Measurements from ENCODE around the gene IRX6. TPM values are rescaled to one million over a fixed set of nuclear protein-coding genes. Genes with fewer than 3 reads are reported as not detected.

IRX6 gene
- total and polyA plus RNA-seq, 8 donors: 0.02 to 0.08 (median 0.04) TPM; not detected in 5

GRCh38 chr16:55357241-55357640, 33.2 kb downstream of the IRX6 start:
- intact Hi-C loops (cut with DNase I): no loop called here
- Histone ChIP-seq H3K27me3 (peaks cover 0 to 3% (median 0%) of the 10 kb centered on the region in 4 donors), H3K36me3 (no peaks in the 10 kb centered on the region), H3K9me3 (no peaks in the 10 kb centered on the region), H3K27ac (no peak overlapping the region), H3K4me1 (no peaks in the 10 kb centered on the region), H3K4me3 (no peak overlapping the region)
- WGBS, 2 donors: 67 to 75% methylated on average over 3 of the region's 3 CpGs
- no peak for ATAC-seq
- no peak for FAIRE-seq
- DNase-seq: no peak
- TF ChIP-seq, protein P1, sequence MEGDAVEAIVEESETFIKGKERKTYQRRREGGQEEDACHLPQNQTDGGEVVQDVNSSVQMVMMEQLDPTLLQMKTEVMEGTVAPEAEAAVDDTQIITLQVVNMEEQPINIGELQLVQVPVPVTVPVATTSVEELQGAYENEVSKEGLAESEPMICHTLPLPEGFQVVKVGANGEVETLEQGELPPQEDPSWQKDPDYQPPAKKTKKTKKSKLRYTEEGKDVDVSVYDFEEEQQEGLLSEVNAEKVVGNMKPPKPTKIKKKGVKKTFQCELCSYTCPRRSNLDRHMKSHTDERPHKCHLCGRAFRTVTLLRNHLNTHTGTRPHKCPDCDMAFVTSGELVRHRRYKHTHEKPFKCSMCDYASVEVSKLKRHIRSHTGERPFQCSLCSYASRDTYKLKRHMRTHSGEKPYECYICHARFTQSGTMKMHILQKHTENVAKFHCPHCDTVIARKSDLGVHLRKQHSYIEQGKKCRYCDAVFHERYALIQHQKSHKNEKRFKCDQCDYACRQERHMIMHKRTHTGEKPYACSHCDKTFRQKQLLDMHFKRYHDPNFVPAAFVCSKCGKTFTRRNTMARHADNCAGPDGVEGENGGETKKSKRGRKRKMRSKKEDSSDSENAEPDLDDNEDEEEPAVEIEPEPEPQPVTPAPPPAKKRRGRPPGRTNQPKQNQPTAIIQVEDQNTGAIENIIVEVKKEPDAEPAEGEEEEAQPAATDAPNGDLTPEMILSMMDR (IDR thresholded peaks at IDR 0.05): no peak

DNA sequence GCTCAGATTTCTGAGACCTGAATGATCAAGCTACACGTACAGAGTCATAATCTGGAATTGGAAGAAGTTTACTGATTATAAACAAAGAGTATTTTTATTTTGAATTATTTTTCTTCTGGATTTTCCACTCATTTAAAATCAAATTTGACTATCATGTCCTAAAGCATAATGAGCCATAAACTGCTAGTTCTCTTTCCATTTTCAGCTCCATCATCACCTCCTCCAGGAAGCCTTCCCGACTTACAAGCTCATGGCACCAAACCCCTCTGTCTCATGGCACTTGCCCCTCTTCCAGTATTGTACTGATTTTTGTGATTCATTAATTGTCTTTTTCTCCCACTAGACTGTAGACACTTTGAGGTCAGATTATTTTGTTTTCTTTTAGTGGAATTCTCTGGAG, 35.9 kb downstream of the IRX6 start:
- intact Hi-C loops (cut with DNase I): no loop called here
- Histone ChIP-seq H3K9me3 (no peaks in the 10 kb centered on the region), H3K4me1 (no peaks in the 10 kb centered on the region), H3K4me3 (no peak overlapping the region), H3K36me3 (no peaks in the 10 kb centered on the region), H3K27me3 (peaks cover 0 to 3% (median 0%) of the 10 kb centered on the region in 4 donors), H3K27ac (no peak overlapping the region)
- ATAC-seq (no peak), DNase-seq (no peak), FAIRE-seq (no peak)
- TF ChIP-seq, protein P1 (IDR thresholded peaks at IDR 0.05): no peak
- WGBS, 2 donors: 62 to 72% methylated on average over 2 of the region's 2 CpGs

DNA sequence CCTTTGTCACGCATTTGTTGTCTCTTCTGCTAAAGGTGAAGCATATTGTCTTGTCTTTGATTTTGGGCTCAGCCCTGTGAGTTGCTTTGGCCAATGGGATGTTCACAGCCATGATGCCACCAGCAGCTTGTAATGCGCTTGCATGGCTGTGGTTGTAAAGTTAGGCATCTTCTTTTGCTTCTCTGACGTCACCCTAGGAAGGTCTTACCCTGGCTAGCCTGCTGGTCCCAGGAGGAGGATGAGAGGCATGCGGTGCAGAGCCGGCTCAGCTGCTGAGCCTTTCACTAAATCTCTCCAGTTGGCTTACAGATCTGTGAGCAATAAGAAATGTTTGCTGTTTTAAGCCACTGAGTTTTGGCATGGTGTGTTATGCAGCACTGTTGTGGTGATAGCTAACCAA, 40.8 kb downstream of the IRX6 start:
- intact Hi-C loops (cut with DNase I): no loop called here
- no peaks in the 10 kb centered on the region for H3K9me3 ChIP-seq
- H3K36me3 ChIP-seq: no peaks in the 10 kb centered on the region
- H3K27ac ChIP-seq: no peak overlapping the region
- 68 to 71% methylated on average over 5 of the region's 5 CpGs for WGBS, 2 donors
- H3K4me3 ChIP-seq: no peak overlapping the region
- no peaks in the 10 kb centered on the region for H3K4me1 ChIP-seq
- FAIRE-seq (no peak), ATAC-seq (no peak), DNase-seq (no peak)
- TF ChIP-seq, protein P1 (IDR thresholded peaks at IDR 0.05): no peak
- peaks cover 0 to 13% (median 5%) of the 10 kb centered on the region in 4 donors for H3K27me3 ChIP-seq

DNA sequence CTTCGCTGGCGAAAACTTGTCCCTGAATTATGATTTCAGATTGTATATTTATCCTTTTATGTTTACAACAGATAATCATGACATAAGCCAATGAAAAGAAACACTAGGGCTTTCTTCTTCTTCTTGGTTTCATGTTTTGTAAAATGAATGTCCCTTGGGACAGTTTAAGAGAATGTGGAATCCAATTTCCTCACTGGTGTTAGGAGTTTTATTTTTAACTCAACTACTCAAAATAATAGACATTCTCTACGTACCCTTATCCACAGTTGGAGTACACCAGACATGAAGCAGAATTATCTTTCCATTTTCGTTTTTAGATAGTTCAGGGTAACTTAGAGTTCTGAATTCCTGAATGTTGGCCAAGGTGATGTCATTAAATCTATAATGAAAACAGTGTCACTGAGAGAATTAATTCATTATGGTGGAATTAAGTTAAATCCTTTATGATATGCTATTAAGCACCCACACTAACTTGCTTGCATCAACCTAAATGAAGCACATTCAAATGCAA, 43.4 kb downstream of the IRX6 start:
- DNase-seq (no peak), FAIRE-seq (no peak), ATAC-seq (no peak)
- no peak overlapping the region for H3K4me3 ChIP-seq
- no peaks in the 10 kb centered on the region for H3K36me3 ChIP-seq
- intact Hi-C loops (cut with DNase I): no loop called here
- no peaks in the 10 kb centered on the region for H3K9me3 ChIP-seq
- whole genome bisulfite sequencing, 2 donors: 35 to 50% methylated on average over 4 of the region's 4 CpGs
- TF ChIP-seq, protein P1 (IDR thresholded peaks at IDR 0.05): no peak
- no peaks in the 10 kb centered on the region for H3K4me1 ChIP-seq
- peaks cover 0 to 17% (median 7%) of the 10 kb centered on the region in 4 donors for H3K27me3 ChIP-seq
- H3K27ac ChIP-seq: no peak overlapping the region

DNA sequence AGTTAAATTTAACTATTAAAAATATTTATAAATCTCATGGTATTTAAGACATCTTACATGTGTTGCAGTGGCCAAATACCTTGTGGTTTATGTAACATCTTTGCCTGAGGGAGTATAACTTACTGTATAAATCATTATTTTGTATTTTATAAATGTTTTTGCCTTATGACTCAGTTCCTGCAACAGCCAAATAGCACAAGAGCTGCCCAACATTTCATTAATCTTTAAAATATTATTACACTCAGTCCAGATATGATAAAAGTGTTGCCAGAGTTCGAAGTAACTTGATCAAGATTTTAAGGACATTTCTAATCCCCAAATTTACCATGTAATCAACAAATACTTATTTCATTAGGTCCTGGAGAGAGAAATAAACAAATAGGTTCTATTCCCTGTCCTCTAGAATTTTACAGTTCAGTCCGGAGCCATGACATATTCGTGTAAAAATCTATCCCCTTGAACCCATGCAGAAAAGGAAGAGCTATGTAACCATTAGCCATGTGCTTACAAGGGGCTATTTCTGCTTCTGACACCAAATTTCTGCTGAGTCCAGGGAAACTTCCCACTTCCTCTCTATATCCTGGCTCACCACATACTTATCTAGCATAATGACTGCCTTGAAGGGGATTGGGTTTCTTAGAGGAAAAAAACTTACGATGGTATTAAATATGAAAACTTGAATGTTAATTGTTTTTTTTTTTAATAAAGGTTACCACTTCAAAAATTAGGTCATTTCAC, 44.0 kb downstream of the IRX6 start:
- WGBS, 2 donors: 38 to 51% methylated on average over 4 of the region's 4 CpGs
- Histone ChIP-seq H3K9me3 (no peaks in the 10 kb centered on the region), H3K4me3 (no peak overlapping the region), H3K27ac (no peak overlapping the region), H3K36me3 (no peaks in the 10 kb centered on the region), H3K27me3 (peaks cover 0 to 17% (median 7%) of the 10 kb centered on the region in 4 donors), H3K4me1 (no peaks in the 10 kb centered on the region)
- ATAC-seq (peak in 2 of 4 donors; percentile 35 to 71), FAIRE-seq (no peak), DNase-seq (no peak)
- intact Hi-C loops (cut with DNase I): no loop called here
- TF ChIP-seq, protein P1 (IDR thresholded peaks at IDR 0.05): no peak

Data from pancreas (tissue), 10 donors.